ENCODE results near the gene INHBB. TPM values are rescaled to one million over a fixed set of nuclear protein-coding genes. Genes with fewer than 3 reads are reported as not detected.

Gene INHBB
- total RNA-seq, 4 donors from 2014 or later = 0.31 to 8.4 (median 3.4) TPM

DNA sequence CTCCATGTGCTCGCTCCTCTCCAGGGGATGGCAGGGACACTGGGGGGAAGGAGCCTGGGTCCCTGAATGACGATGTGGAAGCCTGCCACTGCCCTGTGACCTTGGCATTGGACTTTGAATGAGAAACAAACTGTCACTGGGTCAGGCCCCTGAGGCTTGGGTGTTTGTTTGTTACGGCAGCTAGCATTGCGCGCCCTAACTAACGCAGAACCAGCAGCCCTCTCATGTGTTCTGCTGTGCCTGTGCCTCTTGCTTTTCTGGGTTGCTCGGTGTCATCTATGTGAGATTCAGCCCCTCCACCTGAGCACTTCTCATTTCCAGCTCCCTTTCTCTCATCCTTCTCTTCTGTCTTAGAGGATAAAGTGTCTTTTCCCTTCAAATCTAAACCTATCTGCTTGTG, 23.6 kb upstream of the INHBB start:
- WGBS, 2 donors (ENCODE audit: low coverage in 1 of 2) = 95 to 100% methylated on average over 4 of the region's 7 CpGs
- H3K27ac ChIP-seq = no peak overlapping the region
- H3K4me3 ChIP-seq = no peak overlapping the region
- no peaks in the 10 kb centered on the region for H3K36me3 ChIP-seq
- H3K9me3 ChIP-seq = no peaks in the 10 kb centered on the region
- TF ChIP-seq POLR2AphosphoS5 (IDR thresholded peaks at IDR 0.05) (no peak), EP300 (IDR thresholded peaks at IDR 0.05) (no peak)
- ATAC-seq = no peak
- no peaks in the 10 kb centered on the region for H3K27me3 ChIP-seq
- peaks cover 0 to 13% (median 8%) of the 10 kb centered on the region in 3 donors for H3K4me1 ChIP-seq

DNA sequence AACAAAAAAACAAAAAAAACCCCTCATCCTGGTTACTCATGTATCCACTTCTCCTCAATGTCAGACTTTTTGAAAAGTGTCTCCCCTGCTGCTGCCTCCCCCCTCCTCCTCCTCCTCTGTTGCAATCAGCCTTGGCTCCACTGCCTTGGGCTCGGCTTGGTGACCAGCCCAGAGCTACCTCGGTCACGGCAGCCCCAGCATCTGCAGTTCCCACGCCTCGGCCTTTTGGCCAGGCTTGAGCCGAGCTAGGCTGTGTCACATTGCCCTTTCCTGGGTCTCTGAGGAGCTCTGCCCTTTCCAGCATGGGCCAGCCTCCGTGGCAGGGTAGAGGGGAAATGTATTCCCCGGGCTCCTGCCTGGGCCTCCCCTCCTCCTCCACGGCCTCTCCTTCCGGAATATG, 22.7 kb upstream of the INHBB start:
- peak; percentile 88 for ATAC-seq
- no peaks in the 10 kb centered on the region for H3K27me3 ChIP-seq
- no peak overlapping the region for H3K4me3 ChIP-seq
- peaks cover 0 to 13% (median 8%) of the 10 kb centered on the region in 3 donors for H3K4me1 ChIP-seq
- TF ChIP-seq POLR2A (IDR thresholded peaks at IDR 0.05) (no peak), POLR2AphosphoS5 (IDR thresholded peaks at IDR 0.05) (no peak), EP300 (IDR thresholded peaks at IDR 0.05) (no peak)
- TF ChIP-seq, protein P1, sequence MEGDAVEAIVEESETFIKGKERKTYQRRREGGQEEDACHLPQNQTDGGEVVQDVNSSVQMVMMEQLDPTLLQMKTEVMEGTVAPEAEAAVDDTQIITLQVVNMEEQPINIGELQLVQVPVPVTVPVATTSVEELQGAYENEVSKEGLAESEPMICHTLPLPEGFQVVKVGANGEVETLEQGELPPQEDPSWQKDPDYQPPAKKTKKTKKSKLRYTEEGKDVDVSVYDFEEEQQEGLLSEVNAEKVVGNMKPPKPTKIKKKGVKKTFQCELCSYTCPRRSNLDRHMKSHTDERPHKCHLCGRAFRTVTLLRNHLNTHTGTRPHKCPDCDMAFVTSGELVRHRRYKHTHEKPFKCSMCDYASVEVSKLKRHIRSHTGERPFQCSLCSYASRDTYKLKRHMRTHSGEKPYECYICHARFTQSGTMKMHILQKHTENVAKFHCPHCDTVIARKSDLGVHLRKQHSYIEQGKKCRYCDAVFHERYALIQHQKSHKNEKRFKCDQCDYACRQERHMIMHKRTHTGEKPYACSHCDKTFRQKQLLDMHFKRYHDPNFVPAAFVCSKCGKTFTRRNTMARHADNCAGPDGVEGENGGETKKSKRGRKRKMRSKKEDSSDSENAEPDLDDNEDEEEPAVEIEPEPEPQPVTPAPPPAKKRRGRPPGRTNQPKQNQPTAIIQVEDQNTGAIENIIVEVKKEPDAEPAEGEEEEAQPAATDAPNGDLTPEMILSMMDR (IDR thresholded peaks at IDR 0.05) = no peak
- H3K36me3 ChIP-seq = no peaks in the 10 kb centered on the region
- H3K9me3 ChIP-seq = no peaks in the 10 kb centered on the region
- 64 to 83% methylated on average over 2 to 8 of the region's 10 CpGs for WGBS, 2 donors (ENCODE audit: low coverage in 1 of 2)
- no peak overlapping the region for H3K27ac ChIP-seq

DNA sequence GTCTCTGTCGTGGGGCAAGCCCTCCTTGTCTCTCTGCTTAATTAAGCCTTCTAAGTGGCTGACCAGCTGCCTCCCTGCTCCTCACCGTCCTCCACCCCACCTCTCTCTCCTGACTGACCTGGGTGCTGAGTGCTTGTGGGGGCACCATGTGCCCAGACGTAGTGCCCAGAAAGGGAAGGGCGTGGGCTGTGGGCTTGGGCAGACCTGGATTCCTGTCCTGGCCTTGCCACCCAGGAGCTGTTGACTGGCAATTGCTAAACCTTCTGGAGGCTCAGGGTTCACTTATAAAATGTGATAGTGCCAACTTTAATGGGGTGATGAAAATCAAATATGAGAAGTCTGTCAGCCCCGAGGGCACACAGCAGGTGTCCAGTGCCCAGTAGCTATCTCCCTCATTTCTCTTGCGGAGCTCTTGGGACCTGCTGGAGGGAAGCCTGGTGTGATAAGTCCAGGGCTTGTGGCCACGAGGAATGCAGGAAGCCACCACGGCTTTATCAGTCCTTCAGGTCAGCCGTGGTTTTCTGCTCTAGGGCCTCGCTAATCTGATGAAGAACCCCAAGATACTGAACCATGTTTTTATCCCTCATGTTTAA, 22.0 kb upstream of the INHBB start:
- TF ChIP-seq POLR2AphosphoS5 (IDR thresholded peaks at IDR 0.05) = no peak
- TF ChIP-seq EP300 (IDR thresholded peaks at IDR 0.05) = no peak
- TF ChIP-seq, protein P1 (IDR thresholded peaks at IDR 0.05) = no peak
- TF ChIP-seq POLR2A (IDR thresholded peaks at IDR 0.05) = no peak
- WGBS, 2 donors (ENCODE audit: low coverage in 1 of 2) = 89 to 100% methylated on average over 1 to 7 of the region's 10 CpGs

DNA sequence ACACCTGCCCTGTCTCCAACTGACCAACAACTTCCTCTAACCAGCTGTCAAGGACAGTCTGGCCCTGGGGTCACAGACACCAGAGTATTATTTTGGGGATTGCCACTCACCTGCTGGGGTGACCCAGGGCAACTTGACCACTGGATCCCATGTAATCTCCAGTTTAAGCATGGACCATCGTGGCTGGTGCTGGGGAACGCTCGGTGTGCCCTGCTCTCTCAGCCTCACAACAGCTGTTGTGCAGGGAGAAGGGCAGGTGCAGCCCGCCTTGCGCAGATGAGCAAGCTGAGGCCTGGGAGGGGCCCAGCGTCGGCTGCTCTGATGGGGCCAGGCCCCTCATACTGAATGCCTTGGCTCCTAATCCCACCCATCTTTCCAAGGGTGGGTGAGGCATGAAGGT, 21.0 kb upstream of the INHBB start:
- no CpG with 5 or more reads among the region's 7 CpGs for WGBS, 2 donors (ENCODE audit: low coverage in 1 of 2)
- Histone ChIP-seq H3K9me3 (no peaks in the 10 kb centered on the region), H3K27ac (no peak overlapping the region), H3K27me3 (no peaks in the 10 kb centered on the region), H3K4me1 (no peaks in the 10 kb centered on the region), H3K4me3 (no peak overlapping the region), H3K36me3 (no peaks in the 10 kb centered on the region)
- no peak for TF ChIP-seq EP300 (IDR thresholded peaks at IDR 0.05)
- TF ChIP-seq POLR2AphosphoS5 (IDR thresholded peaks at IDR 0.05) = no peak
- TF ChIP-seq POLR2A (IDR thresholded peaks at IDR 0.05) = no peak
- TF ChIP-seq, protein P1 (IDR thresholded peaks at IDR 0.05) = no peak
- no peak for ATAC-seq

More for the DNA sequence above, 22.0 kb upstream of the INHBB start:
- no peaks in the 10 kb centered on the region for H3K36me3 ChIP-seq
- no peak overlapping the region for H3K4me3 ChIP-seq
- H3K27me3 ChIP-seq = no peaks in the 10 kb centered on the region
- no peak for ATAC-seq
- H3K27ac ChIP-seq = no peak overlapping the region
- no peaks in the 10 kb centered on the region for H3K9me3 ChIP-seq
- H3K4me1 ChIP-seq = peaks cover 0 to 8% (median 3%) of the 10 kb centered on the region in 3 donors

DNA sequence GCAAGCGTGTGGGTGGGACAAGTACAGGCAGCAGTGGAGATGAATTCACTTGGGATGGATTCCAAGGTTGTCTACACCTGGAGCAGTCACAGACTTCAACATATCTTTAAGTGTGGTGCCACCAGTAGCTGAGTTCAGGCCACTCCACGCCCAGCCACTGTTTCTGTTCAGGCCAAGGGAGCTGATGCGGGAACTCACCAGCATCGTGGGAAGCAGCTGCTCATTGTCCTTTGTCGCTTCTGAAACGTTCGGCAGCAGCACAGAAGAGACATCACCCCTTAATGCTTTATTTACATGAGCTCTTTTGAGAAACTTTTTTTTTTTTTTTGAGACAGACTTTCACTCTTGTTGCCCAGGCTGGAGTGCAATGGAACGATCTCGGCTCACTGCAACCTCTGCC, 19.9 kb upstream of the INHBB start:
- no peaks in the 10 kb centered on the region for H3K4me1 ChIP-seq
- no peaks in the 10 kb centered on the region for H3K9me3 ChIP-seq
- 51 to 74% methylated on average over 4 to 6 of the region's 9 CpGs for WGBS, 2 donors (ENCODE audit: low coverage in 1 of 2)
- no peak for ATAC-seq
- H3K36me3 ChIP-seq = no peaks in the 10 kb centered on the region
- H3K27me3 ChIP-seq = no peaks in the 10 kb centered on the region
- H3K27ac ChIP-seq = no peak overlapping the region
- no peak for TF ChIP-seq POLR2A (IDR thresholded peaks at IDR 0.05)
- TF ChIP-seq EP300 (IDR thresholded peaks at IDR 0.05) = no peak
- TF ChIP-seq POLR2AphosphoS5 (IDR thresholded peaks at IDR 0.05) = no peak
- TF ChIP-seq, protein P1 (IDR thresholded peaks at IDR 0.05) = no peak
- no peak overlapping the region for H3K4me3 ChIP-seq
